Measurements from ENCODE around the gene AR. TPM values are rescaled to one million over a fixed set of nuclear protein-coding genes. Genes with fewer than 3 reads are reported as not detected.

The AR gene
- total RNA-seq, 1 donor from 2014 or later, result 5.0 TPM

- Histone ChIP-seq H3K27me3 (ENCODE audit: low read depth) (no peaks in the 10 kb centered on the region), H3K36me3 (no peaks in the 10 kb centered on the region), H3K9me3 (no peaks in the 10 kb centered on the region), H3K4me3 (no peak overlapping the region), H3K27ac (no peak overlapping the region), H3K4me1 (no peaks in the 10 kb centered on the region)
- ATAC-seq (peak in 1 of 2 donors; percentile 16), DNase-seq (no peak)
- intact Hi-C loops (cut with DNase I), result no loop called here
- no peak for TF ChIP-seq CTCF (IDR thresholded peaks at IDR 0.05)
Observed at GRCh38 chrX:67523002-67523681, 20.7 kb upstream of the AR start.

GRCh38 chrX:67523932-67524331 lies 19.9 kb upstream of the AR start:
- Histone ChIP-seq H3K27ac (no peak overlapping the region), H3K27me3 (ENCODE audit: low read depth) (no peaks in the 10 kb centered on the region), H3K4me1 (no peaks in the 10 kb centered on the region), H3K9me3 (no peaks in the 10 kb centered on the region), H3K4me3 (no peak overlapping the region), H3K36me3 (no peaks in the 10 kb centered on the region)
- intact Hi-C loops (cut with DNase I), result no loop called here
- no peak for TF ChIP-seq CTCF (IDR thresholded peaks at IDR 0.05)
- DNase-seq (no peak), ATAC-seq (no peak)

GRCh38 chrX:67524428-67524827 lies 19.4 kb upstream of the AR start:
- TF ChIP-seq CTCF (IDR thresholded peaks at IDR 0.05), result no peak
- Histone ChIP-seq H3K9me3 (no peaks in the 10 kb centered on the region), H3K27ac (no peak overlapping the region), H3K36me3 (no peaks in the 10 kb centered on the region), H3K27me3 (ENCODE audit: low read depth) (no peaks in the 10 kb centered on the region), H3K4me3 (no peak overlapping the region), H3K4me1 (no peaks in the 10 kb centered on the region)
- ATAC-seq (peak in 1 of 2 donors; percentile 62), DNase-seq (no peak)
- intact Hi-C loops (cut with DNase I), result no loop called here

GRCh38 chrX:67524950-67525691 lies 18.7 kb upstream of the AR start:
- H3K27me3 ChIP-seq (ENCODE audit: low read depth), result no peaks in the 10 kb centered on the region
- ATAC-seq (peak in 1 of 2 donors; percentile 33), DNase-seq (no peak)
- no peak for TF ChIP-seq CTCF (IDR thresholded peaks at IDR 0.05)
- no peak overlapping the region for H3K4me3 ChIP-seq
- H3K27ac ChIP-seq, result no peak overlapping the region
- no peaks in the 10 kb centered on the region for H3K4me1 ChIP-seq
- no peaks in the 10 kb centered on the region for H3K9me3 ChIP-seq
- H3K36me3 ChIP-seq, result no peaks in the 10 kb centered on the region
- intact Hi-C loops (cut with DNase I), result no loop called here

- ATAC-seq (no peak), DNase-seq (no peak)
- no peak overlapping the region for H3K27ac ChIP-seq
- no peaks in the 10 kb centered on the region for H3K4me1 ChIP-seq
- no peaks in the 10 kb centered on the region for H3K36me3 ChIP-seq
- no peak for TF ChIP-seq CTCF (IDR thresholded peaks at IDR 0.05)
- H3K9me3 ChIP-seq, result no peaks in the 10 kb centered on the region
- H3K27me3 ChIP-seq (ENCODE audit: low read depth), result no peaks in the 10 kb centered on the region
- no peak overlapping the region for H3K4me3 ChIP-seq
- intact Hi-C loops (cut with DNase I), result no loop called here
Observed at GRCh38 chrX:67536564-67536963, 7.3 kb upstream of the AR start.
